HG03354 (cell line): ENCODE data around the gene RYR2.

Source experiments
- ATAC-seq: cut with Tn5 transposase; IDR thresholded peaks from one replicate; pipeline ENCODE4 v1.9.1; 2021; ENCODE audit warnings: mild to moderate bottlenecking; ENCODE audit not compliant: unreplicated experiment, poor library complexity, severe bottlenecking

RYR2 gene

GRCh38 chr1:237029850-237030535 is 12.0 kb upstream of the RYR2 start:
- ATAC-seq: no peak

GRCh38 chr1:237031480-237031879 is 10.5 kb upstream of the RYR2 start:
- ATAC-seq: no peak

GRCh38 chr1:237032029-237032428 is 10.0 kb upstream of the RYR2 start:
- ATAC-seq: peak; percentile 79

- ATAC-seq: no peak
Measured at GRCh38 chr1:237033061-237033460, 8.9 kb upstream of the RYR2 start.

GRCh38 chr1:237033804-237034203 is 8.2 kb upstream of the RYR2 start:
- no peak for ATAC-seq

- ATAC-seq: no peak
Measured at GRCh38 chr1:237035759-237036158, 6.2 kb upstream of the RYR2 start.

GRCh38 chr1:237038211-237038610 is 3.8 kb upstream of the RYR2 start:
- no peak for ATAC-seq

- ATAC-seq: no peak
Measured at GRCh38 chr1:237040823-237041222, 1.2 kb upstream of the RYR2 start.

- no peak for ATAC-seq
Measured at GRCh38 chr1:237041461-237041794, 556 bp upstream of the RYR2 start.

- no peak for ATAC-seq
Measured at GRCh38 chr1:237042526-237042891, 525 bp downstream of the RYR2 start.

- ATAC-seq: no peak
Measured at GRCh38 chr1:237042892-237043576, 1.1 kb downstream of the RYR2 start.

GRCh38 chr1:237043846-237044636 is 2.1 kb downstream of the RYR2 start:
- no peak for ATAC-seq

GRCh38 chr1:237045278-237046016 is 3.5 kb downstream of the RYR2 start:
- ATAC-seq: no peak

GRCh38 chr1:237048803-237049202 is 6.8 kb downstream of the RYR2 start:
- ATAC-seq: no peak

- ATAC-seq: no peak
Measured at GRCh38 chr1:237050185-237050584, 8.2 kb downstream of the RYR2 start.

- no peak for ATAC-seq
Measured at GRCh38 chr1:237050915-237051314, 8.9 kb downstream of the RYR2 start.

GRCh38 chr1:237054313-237054712 is 12.3 kb downstream of the RYR2 start:
- ATAC-seq: no peak

- no peak for ATAC-seq
Measured at GRCh38 chr1:237058470-237058869, 16.5 kb downstream of the RYR2 start.

- no peak for ATAC-seq
Measured at GRCh38 chr1:237059244-237059643, 17.3 kb downstream of the RYR2 start.

GRCh38 chr1:237062976-237063375 is 21.0 kb downstream of the RYR2 start:
- ATAC-seq: no peak
